NT2/D1 (cell line): Measurements from ENCODE around the gene PRSS56.
"Not testable (repeated sequence)": the region's sequence is repeated elsewhere in the genome, so short reads cannot be mapped to it uniquely, and the experiment has no call there.

Source experiments
- DNase-seq: peaks from one replicate; pipeline ENCODE4 v3.0.0-alpha.2; 2011; ENCODE audit warnings: low read depth, low spot score
- H3K27me3 ChIP-seq: 2 replicates; pipeline ENCODE4 v1.6.0; 2011; ENCODE audit warnings: mild to moderate bottlenecking; ENCODE audit not compliant: insufficient read length, insufficient read depth
- H3K36me3 ChIP-seq: 2 replicates; pipeline ENCODE4 v1.6.1; 2011; ENCODE audit warnings: mild to moderate bottlenecking, low read length, mixed read lengths; ENCODE audit not compliant: insufficient read depth, insufficient read length
- H3K4me1 ChIP-seq: 2 replicates; pipeline ENCODE4 v1.5.1; 2011; ENCODE audit not compliant: insufficient read depth, insufficient read length
- H3K4me3 ChIP-seq: 2 replicates; pipeline ENCODE4 v1.5.1; 2011; ENCODE audit warnings: low read depth; ENCODE audit not compliant: insufficient read length
- H3K9ac ChIP-seq: 2 replicates; pipeline ENCODE4 v1.6.0; 2011; ENCODE audit warnings: low read depth; ENCODE audit not compliant: insufficient read length
- H3K9me3 ChIP-seq: 2 replicates; pipeline ENCODE4 v1.5.1; 2011; ENCODE audit warnings: mild to moderate bottlenecking, low read length; ENCODE audit not compliant: insufficient read depth
- SUZ12 ChIP-seq: IDR thresholded peaks from 2 replicates; pipeline ENCODE4 v1.6.1; 2011; ENCODE audit not compliant: insufficient read length, insufficient read depth; ENCODE audit errors: extremely low read depth
- YY1 ChIP-seq: IDR thresholded peaks from 2 replicates; pipeline ENCODE4 v1.6.1; 2011; ENCODE audit not compliant: insufficient read length, insufficient read depth
- ZNF274 ChIP-seq: IDR thresholded peaks from 2 replicates; pipeline ENCODE4 v1.6.1; 2011; ENCODE audit warnings: mild to moderate bottlenecking, low read depth, low read length

PRSS56 gene

GRCh38 chr2:232562515-232563151, 42.4 kb downstream of the PRSS56 start:
- no peak overlapping the region for H3K9ac ChIP-seq
- H3K4me3 ChIP-seq, result no peak overlapping the region
- no peaks in the 10 kb centered on the region for H3K9me3 ChIP-seq
- H3K4me1 ChIP-seq, result peaks cover 3% of the 10 kb centered on the region
- no peak for TF ChIP-seq ZNF274
- no peak for TF ChIP-seq YY1
- no peak for TF ChIP-seq SUZ12
- no peaks in the 10 kb centered on the region for H3K27me3 ChIP-seq
- no peak for DNase-seq
- peaks cover 83% of the 10 kb centered on the region for H3K36me3 ChIP-seq

GRCh38 chr2:232563580-232563979, 43.4 kb downstream of the PRSS56 start:
- Histone ChIP-seq H3K36me3 (peaks cover 84% of the 10 kb centered on the region), H3K9ac (no peak overlapping the region), H3K27me3 (no peaks in the 10 kb centered on the region), H3K9me3 (no peaks in the 10 kb centered on the region), H3K4me3 (no peak overlapping the region), H3K4me1 (peaks cover 3% of the 10 kb centered on the region)
- DNase-seq, result no peak
- TF ChIP-seq ZNF274, result no peak

- DNase-seq, result no peak
- Histone ChIP-seq H3K4me3 (no peak overlapping the region), H3K36me3 (peaks cover 91% of the 10 kb centered on the region), H3K27me3 (no peaks in the 10 kb centered on the region), H3K4me1 (peaks cover 5% of the 10 kb centered on the region), H3K9me3 (no peaks in the 10 kb centered on the region), H3K9ac (no peak overlapping the region)
- TF ChIP-seq YY1 (no peak), ZNF274 (no peak), SUZ12 (no peak)
Measured at GRCh38 chr2:232567721-232568120, 47.5 kb downstream of the PRSS56 start.

GRCh38 chr2:232568161-232568560, 48.0 kb downstream of the PRSS56 start:
- Histone ChIP-seq H3K9me3 (no peaks in the 10 kb centered on the region), H3K9ac (no peak overlapping the region), H3K4me1 (peaks cover 5% of the 10 kb centered on the region), H3K36me3 (peaks cover 90% of the 10 kb centered on the region), H3K4me3 (no peak overlapping the region), H3K27me3 (no peaks in the 10 kb centered on the region)
- DNase-seq, result no peak
- TF ChIP-seq YY1, result no peak

GRCh38 chr2:232569541-232569940, 49.4 kb downstream of the PRSS56 start:
- H3K4me3 ChIP-seq, result no peak overlapping the region
- no peaks in the 10 kb centered on the region for H3K9me3 ChIP-seq
- H3K36me3 ChIP-seq, result peaks cover 94% of the 10 kb centered on the region
- no peak for TF ChIP-seq SUZ12
- no peak for TF ChIP-seq YY1
- no peak for TF ChIP-seq ZNF274
- no peak overlapping the region for H3K9ac ChIP-seq
- peaks cover 5% of the 10 kb centered on the region for H3K4me1 ChIP-seq
- DNase-seq, result no peak
- H3K27me3 ChIP-seq, result no peaks in the 10 kb centered on the region

- not testable (repeated sequence) for H3K4me1 ChIP-seq, H3K27me3 ChIP-seq, H3K9me3 ChIP-seq, H3K4me3 ChIP-seq, DNase-seq, H3K9ac ChIP-seq
- peaks cover 95% of the 10 kb centered on the region for H3K36me3 ChIP-seq
Measured at GRCh38 chr2:232570481-232570880, 50.3 kb downstream of the PRSS56 start.

GRCh38 chr2:232571026-232571474, 50.9 kb downstream of the PRSS56 start:
- DNase-seq, result no peak
- no peak overlapping the region for H3K9ac ChIP-seq
- peaks cover 90% of the 10 kb centered on the region for H3K36me3 ChIP-seq
- no peaks in the 10 kb centered on the region for H3K27me3 ChIP-seq
- no peak overlapping the region for H3K4me3 ChIP-seq
- peaks cover 5% of the 10 kb centered on the region for H3K4me1 ChIP-seq
- TF ChIP-seq YY1 (no peak), SUZ12 (no peak), ZNF274 (no peak)
- H3K9me3 ChIP-seq, result no peaks in the 10 kb centered on the region

DNA sequence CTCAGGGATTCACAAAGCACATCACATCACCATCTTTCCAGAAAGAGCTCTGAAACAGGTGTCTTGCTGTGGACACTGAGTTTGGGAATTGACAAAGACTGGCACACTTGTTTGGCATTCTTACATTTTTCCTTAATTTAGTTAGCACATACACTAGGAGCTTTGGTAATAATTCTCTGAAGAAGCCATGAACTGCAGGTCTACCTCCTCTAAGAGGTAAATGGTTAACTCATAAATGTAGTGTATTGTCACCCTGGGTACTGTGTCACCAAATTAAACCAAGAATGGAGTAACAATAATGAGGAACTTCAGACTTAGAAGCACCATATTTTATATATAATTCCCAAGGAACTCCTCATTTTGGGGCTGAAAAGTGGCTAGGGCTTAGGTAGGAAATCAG, 52.9 kb downstream of the PRSS56 start:
- DNase-seq, result no peak
- H3K27me3 ChIP-seq, result no peaks in the 10 kb centered on the region
- TF ChIP-seq YY1, result no peak
- TF ChIP-seq SUZ12, result no peak
- no peak for TF ChIP-seq ZNF274
- no peak overlapping the region for H3K9ac ChIP-seq
- H3K4me3 ChIP-seq, result no peak overlapping the region
- H3K4me1 ChIP-seq, result peaks cover 2% of the 10 kb centered on the region
- H3K9me3 ChIP-seq, result no peaks in the 10 kb centered on the region
- peaks cover 79% of the 10 kb centered on the region for H3K36me3 ChIP-seq
